Hepatocyte (in vitro differentiated cells): ENCODE data around the gene NAA80. TPM values are rescaled to one million over a fixed set of nuclear protein-coding genes. Genes with fewer than 3 reads are reported as not detected.
A peak's percentile ranks its signal among the peaks of the same experiment; 100 is the strongest.

ENCODE experiments used
- DNase-seq: peaks from one replicate; pipeline ENCODE4 v3.0.0-alpha.2; 2016; ENCODE audit warnings: low spot score
- H2AFZ ChIP-seq: fragments of 200-600 bp; sonication (generic); 2 replicates; pipeline ENCODE4 v1.6.0; 2016; ENCODE audit warnings: antibody characterized with exemption, mild to moderate bottlenecking
- H3K27ac ChIP-seq: fragments of 200-600 bp; sonication (generic); 2 replicates; pipeline ENCODE4 v1.5.1; 2016; ENCODE audit warnings: mild to moderate bottlenecking
- H3K27me3 ChIP-seq: fragments of 200-600 bp; sonication (generic); 2 replicates; pipeline ENCODE4 v1.6.1; 2016
- H3K36me3 ChIP-seq: fragments of 200-600 bp; sonication (generic); replicated peaks from 2 replicates; pipeline ENCODE4 v1.5.1; 2016; ENCODE audit warnings: low read depth; ENCODE audit not compliant: insufficient read depth
- H3K4me1 ChIP-seq: fragments of 200-600 bp; sonication (generic); 2 replicates; pipeline ENCODE4 v1.5.1; 2016; ENCODE audit warnings: mild to moderate bottlenecking, moderate library complexity; ENCODE audit not compliant: insufficient read depth
- H3K4me2 ChIP-seq: fragments of 200-600 bp; sonication (generic); 2 replicates; pipeline ENCODE4 v1.6.0; 2016
- H3K4me3 ChIP-seq: fragments of 200-600 bp; sonication (generic); 2 replicates; pipeline ENCODE4 v1.5.1; 2016; ENCODE audit warnings: mild to moderate bottlenecking
- H3K79me2 ChIP-seq: fragments of 200-600 bp; sonication (generic); 2 replicates; pipeline ENCODE4 v1.6.0; 2017; ENCODE audit warnings: mild to moderate bottlenecking
- H3K9me2 ChIP-seq: fragments of 200-600 bp; sonication (generic); replicated peaks from 2 replicates; pipeline ENCODE4 v1.6.0; 2017; ENCODE audit warnings: mild to moderate bottlenecking; ENCODE audit not compliant: insufficient read depth
- H3K9me3 ChIP-seq: fragments of 200-600 bp; sonication (generic); 2 replicates; pipeline ENCODE4 v1.5.1; 2016; ENCODE audit warnings: low read depth, mild to moderate bottlenecking
- H4K20me1 ChIP-seq: fragments of 200-600 bp; sonication (generic); 2 replicates; pipeline ENCODE4 v1.6.0; 2016; ENCODE audit warnings: mild to moderate bottlenecking; ENCODE audit not compliant: insufficient read depth, poor library complexity, severe bottlenecking
- CTCF ChIP-seq: fragments of 200-600 bp; sonication (generic); IDR thresholded peaks from 2 replicates; pipeline ENCODE4 v1.5.1; 2016; ENCODE audit warnings: antibody characterized with exemption, mild to moderate bottlenecking; ENCODE audit not compliant: poor library complexity
- EZH2 ChIP-seq: fragments of 200-600 bp; sonication (generic); IDR thresholded peaks from 2 replicates; pipeline ENCODE4 v1.6.1; 2016; ENCODE audit warnings: antibody characterized with exemption, mild to moderate bottlenecking, borderline replicate concordance
- EZH2phosphoT487 ChIP-seq: fragments of 200-600 bp; sonication (generic); IDR thresholded peaks from one replicate; pipeline ENCODE4 v1.6.1; 2018; ENCODE audit warnings: antibody characterized with exemption, mild to moderate bottlenecking, low read depth, moderate library complexity; ENCODE audit not compliant: unreplicated experiment, severe bottlenecking
- WGBS: methylation state at CpG from one replicate; pipeline ENCODE4 v1.1.6; 2016; ENCODE audit warnings: low lambda C conversion rate; ENCODE audit errors: missing lambda C conversion rate; 5-methylcytosine and 5-hydroxymethylcytosine counted together
- polyA plus RNA-seq: library from polyadenylated mRNA; unstranded; fragments of >200 nt; fragmentation: Nextera tagmentation; extraction: Ambion mirVana; gene quantifications from 2 replicates; pipeline ENCODE4 v1.2.1, GENCODE V29; 2016
- total RNA-seq: library from RNA; depleted of rRNA; stranded (reverse); fragments of >200 nt; gene quantifications from 2 replicates; pipeline ENCODE4 v1.2.3, GENCODE V29; 2014

The NAA80 gene
- total and polyA plus RNA-seq, 2 experiments from 2014 or later, result 6.7 to 19.5 TPM

GRCh38 chr3:50269460-50269859 is 29.7 kb downstream of the NAA80 start:
- H2AFZ ChIP-seq, result no peak overlapping the region
- peaks cover 78% of the 10 kb centered on the region for H3K4me1 ChIP-seq
- no peaks in the 10 kb centered on the region for H3K36me3 ChIP-seq
- no peak for DNase-seq
- WGBS, result 52% methylated on average over 4 of the region's 4 CpGs
- no peak for TF ChIP-seq EZH2
- no peak for TF ChIP-seq EZH2phosphoT487
- no peak for TF ChIP-seq CTCF
- H3K9me2 ChIP-seq, result no peaks in the 10 kb centered on the region
- no peak overlapping the region for H3K4me3 ChIP-seq
- peaks cover 2% of the 10 kb centered on the region for H3K27me3 ChIP-seq
- peak overlapping the region; percentile 91 for H3K27ac ChIP-seq
- no peaks in the 10 kb centered on the region for H4K20me1 ChIP-seq
- peak overlapping the region; percentile 89 for H3K4me2 ChIP-seq
- H3K79me2 ChIP-seq, result peaks cover 21% of the 10 kb centered on the region
- H3K9me3 ChIP-seq, result no peaks in the 10 kb centered on the region

DNA sequence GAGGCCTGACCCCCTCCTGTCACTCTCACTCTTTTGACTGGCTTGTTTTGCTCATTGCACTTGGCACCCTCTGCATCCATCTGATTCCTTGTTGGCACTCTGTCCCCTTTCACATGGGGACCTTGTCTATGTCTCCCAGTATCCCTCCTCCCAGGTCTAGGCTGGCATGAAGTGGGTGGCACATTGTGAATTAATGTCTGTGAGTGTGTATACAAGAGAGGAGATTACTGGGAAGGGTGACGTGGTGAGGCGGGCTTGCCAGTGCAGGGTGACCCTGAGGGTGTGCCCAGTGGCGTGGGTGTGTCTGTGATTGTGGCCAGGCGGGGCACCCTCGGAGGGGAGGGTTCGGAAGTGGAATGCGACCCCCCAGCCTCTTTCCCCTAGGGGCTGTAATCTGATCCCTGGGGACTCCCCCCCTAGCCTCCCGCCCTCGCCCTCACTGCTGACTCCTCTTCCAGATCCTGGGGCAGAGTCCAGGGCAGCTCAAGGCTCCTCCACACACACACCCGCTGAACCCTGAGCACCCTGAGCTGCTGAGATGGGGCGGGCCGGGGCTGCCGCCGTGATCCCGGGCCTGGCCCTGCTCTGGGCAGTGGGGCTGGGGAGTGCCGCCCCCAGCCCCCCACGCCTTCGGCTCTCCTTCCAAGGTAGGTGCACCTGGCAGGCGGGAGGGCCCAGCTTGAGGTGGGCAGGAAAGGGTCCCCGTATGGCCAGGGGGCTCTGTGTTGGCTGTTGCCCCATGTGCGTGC is 30.3 kb downstream of the NAA80 start, which contains the start of gene SEMA3B:
SEMA3B (plus strand) TSS at position 445 of the 749 bp plus-strand sequence; CDS start at position 539, 94 bp downstream.
- H3K4me2 ChIP-seq, result peak within 1 kb of the TSS; percentile 89
- no peak within 1 kb of the TSS for H2AFZ ChIP-seq

DNA sequence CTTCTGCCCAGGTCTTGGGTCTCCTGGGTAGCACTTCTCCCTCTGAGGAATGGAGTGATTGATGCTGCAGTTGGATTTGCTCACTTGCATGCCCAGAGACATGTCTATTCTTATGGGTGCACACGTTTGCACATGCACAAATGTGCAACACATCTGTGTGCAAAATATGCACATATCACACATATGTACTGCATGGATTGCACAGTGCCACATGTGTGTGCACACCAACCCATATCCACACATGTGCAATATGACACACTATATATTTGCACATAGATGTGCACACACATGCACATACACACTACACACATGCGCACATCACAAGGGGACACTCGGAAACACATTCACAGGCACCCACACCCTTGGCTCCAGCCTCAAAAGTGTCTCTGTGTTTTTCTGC is 30.9 kb downstream of the NAA80 start:
- Histone ChIP-seq H3K4me1 (peaks cover 89% of the 10 kb centered on the region), H3K27ac (peak overlapping the region; percentile 91), H2AFZ (no peak overlapping the region), H3K4me2 (peak overlapping the region; percentile 89), H3K4me3 (no peak overlapping the region), H3K9me3 (no peaks in the 10 kb centered on the region), H3K9me2 (no peaks in the 10 kb centered on the region), H3K79me2 (peaks cover 21% of the 10 kb centered on the region), H3K36me3 (no peaks in the 10 kb centered on the region), H3K27me3 (no peaks in the 10 kb centered on the region), H4K20me1 (no peaks in the 10 kb centered on the region)
- 77% methylated on average over 3 of the region's 3 CpGs for WGBS
- DNase-seq, result no peak
- TF ChIP-seq CTCF, result no peak
- TF ChIP-seq EZH2, result no peak
- no peak for TF ChIP-seq EZH2phosphoT487

More for the DNA sequence above, 30.3 kb downstream of the NAA80 start, which contains the start of gene SEMA3B:
- peak; percentile 86 for DNase-seq
- TF ChIP-seq EZH2 (no peak), CTCF (no peak), EZH2phosphoT487 (no peak)
- no peaks in the 10 kb centered on the region for H3K9me2 ChIP-seq
- 30% methylated on average over 16 of the region's 21 CpGs for WGBS
- H4K20me1 ChIP-seq, result no peaks in the 10 kb centered on the region
- peak within 1 kb of the TSS; percentile 91 for H3K27ac ChIP-seq
- H3K79me2 ChIP-seq, result peaks cover 21% of the 10 kb centered on the region
- no peaks in the 10 kb centered on the region for H3K36me3 ChIP-seq
- no peaks in the 10 kb centered on the region for H3K9me3 ChIP-seq
- no peak within 1 kb of the TSS for H3K4me3 ChIP-seq
- H3K27me3 ChIP-seq, result no peaks in the 10 kb centered on the region
- peaks cover 83% of the 10 kb centered on the region for H3K4me1 ChIP-seq
